ENCODE measurements around the gene APOA5.

DNA sequence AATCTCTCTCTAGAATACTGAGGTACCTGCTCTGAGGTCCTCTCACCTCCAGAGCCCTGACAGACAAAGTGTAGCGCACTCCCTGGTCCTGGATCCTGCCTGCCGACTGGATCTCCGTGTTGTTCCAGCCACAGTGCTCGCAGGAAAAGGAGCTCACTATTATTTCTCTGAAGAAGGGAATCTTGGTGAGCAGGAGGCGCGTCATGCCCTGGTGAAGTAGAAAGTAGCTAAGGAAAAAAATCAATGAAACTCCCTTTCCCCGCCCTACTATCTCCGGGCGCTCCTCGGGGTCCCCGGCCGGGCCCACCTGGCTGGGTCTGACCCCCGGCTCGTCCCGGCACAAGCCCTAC, 4.3 kb downstream of the APOA5 start:
- TF ChIP-seq POLR2AphosphoS5 (IDR thresholded peaks at IDR 0.05; ENCODE audit: borderline replicate concordance, low read depth, low read length) (no peak), EZH2 (IDR thresholded peaks at IDR 0.05) (no peak), FOXP2 (optimal IDR thresholded peaks at IDR 0.05; ENCODE audit: control extremely low read depth, extremely low read length, insufficient read depth) (no peak)

All from SK-N-MC (cell line).